ENCODE measurements around the gene CEP20.
"Not testable (repeated sequence)": the region's sequence is repeated elsewhere in the genome, so short reads cannot be mapped to it uniquely, and the experiment has no call there.

CEP20 gene

GRCh38 chr16:15857724-15858560 lies 30.5 kb downstream of the CEP20 start:
- Histone ChIP-seq H3K36me3 (ENCODE audit: insufficient read depth, low read length) (no peaks in the 10 kb centered on the region), H3K9ac (ENCODE audit: low read depth, low read length) (peak overlapping the region; percentile 52), H3K9me3 (ENCODE audit: control insufficient read depth, insufficient read depth, low read length) (no peaks in the 10 kb centered on the region), H3K4me1 (ENCODE audit: insufficient read depth, low read length) (no peaks in the 10 kb centered on the region)

- H3K4me1 ChIP-seq (ENCODE audit: insufficient read depth, low read length): no peaks in the 10 kb centered on the region
- peak within 1 kb of the TSS; percentile 52; the same call in 1 of the 2 replicates for H3K9ac ChIP-seq (ENCODE audit: low read depth, low read length)
- no peaks in the 10 kb centered on the region for H3K36me3 ChIP-seq (ENCODE audit: insufficient read depth, low read length)
- H3K9me3 ChIP-seq (ENCODE audit: control insufficient read depth, insufficient read depth, low read length): no peaks in the 10 kb centered on the region
These were observed 31.3 kb downstream of the CEP20 start, which contains the start of gene MYH11 for GRCh38 chr16:15856901-15857698. Gene MYH11 (minus strand): TSS chr16:15857028. CDS start chr16:15838252, 18,776 bp downstream.

GRCh38 chr16:15856182-15856581 lies 32.2 kb downstream of the CEP20 start:
- Histone ChIP-seq H3K9ac (ENCODE audit: low read depth, low read length) (no peak overlapping the region), H3K9me3 (ENCODE audit: control insufficient read depth, insufficient read depth, low read length) (no peaks in the 10 kb centered on the region), H3K36me3 (ENCODE audit: insufficient read depth, low read length) (no peaks in the 10 kb centered on the region), H3K4me1 (ENCODE audit: insufficient read depth, low read length) (no peaks in the 10 kb centered on the region)

- no peaks in the 10 kb centered on the region for H3K4me1 ChIP-seq (ENCODE audit: insufficient read depth, low read length)
- no peaks in the 10 kb centered on the region for H3K36me3 ChIP-seq (ENCODE audit: insufficient read depth, low read length)
- no peaks in the 10 kb centered on the region for H3K9me3 ChIP-seq (ENCODE audit: control insufficient read depth, insufficient read depth, low read length)
- no peak overlapping the region for H3K9ac ChIP-seq (ENCODE audit: low read depth, low read length)
These were observed 32.7 kb downstream of the CEP20 start for GRCh38 chr16:15855704-15856003.

- H3K9ac ChIP-seq (ENCODE audit: low read depth, low read length): no peak overlapping the region
- H3K4me1 ChIP-seq (ENCODE audit: insufficient read depth, low read length): no peaks in the 10 kb centered on the region
- no peaks in the 10 kb centered on the region for H3K36me3 ChIP-seq (ENCODE audit: insufficient read depth, low read length)
- no peaks in the 10 kb centered on the region for H3K9me3 ChIP-seq (ENCODE audit: control insufficient read depth, insufficient read depth, low read length)
These were observed 33.3 kb downstream of the CEP20 start for GRCh38 chr16:15854906-15855703.

- no peaks in the 10 kb centered on the region for H3K4me1 ChIP-seq (ENCODE audit: insufficient read depth, low read length)
- H3K9me3 ChIP-seq (ENCODE audit: control insufficient read depth, insufficient read depth, low read length): no peaks in the 10 kb centered on the region
- H3K36me3 ChIP-seq (ENCODE audit: insufficient read depth, low read length): no peaks in the 10 kb centered on the region
- no peak overlapping the region for H3K9ac ChIP-seq (ENCODE audit: low read depth, low read length)
These were observed 34.3 kb downstream of the CEP20 start for GRCh38 chr16:15854061-15854460.

- no peaks in the 10 kb centered on the region for H3K4me1 ChIP-seq (ENCODE audit: insufficient read depth, low read length)
- H3K9ac ChIP-seq (ENCODE audit: low read depth, low read length): no peak overlapping the region
- no peaks in the 10 kb centered on the region for H3K9me3 ChIP-seq (ENCODE audit: control insufficient read depth, insufficient read depth, low read length)
- no peaks in the 10 kb centered on the region for H3K36me3 ChIP-seq (ENCODE audit: insufficient read depth, low read length)
These were observed 35.4 kb downstream of the CEP20 start for GRCh38 chr16:15853021-15853420.

GRCh38 chr16:15850555-15850954 lies 37.8 kb downstream of the CEP20 start:
- not testable (repeated sequence) for H3K9ac ChIP-seq (ENCODE audit: low read depth, low read length); H3K36me3 ChIP-seq (ENCODE audit: insufficient read depth, low read length); H3K4me1 ChIP-seq (ENCODE audit: insufficient read depth, low read length); H3K9me3 ChIP-seq (ENCODE audit: control insufficient read depth, insufficient read depth, low read length)

GRCh38 chr16:15849209-15849981 lies 39.0 kb downstream of the CEP20 start:
- H3K9ac ChIP-seq (ENCODE audit: low read depth, low read length): no peak overlapping the region
- H3K36me3 ChIP-seq (ENCODE audit: insufficient read depth, low read length): no peaks in the 10 kb centered on the region
- H3K4me1 ChIP-seq (ENCODE audit: insufficient read depth, low read length): no peaks in the 10 kb centered on the region
- no peaks in the 10 kb centered on the region for H3K9me3 ChIP-seq (ENCODE audit: control insufficient read depth, insufficient read depth, low read length)

- Histone ChIP-seq H3K4me1 (ENCODE audit: insufficient read depth, low read length) (no peaks in the 10 kb centered on the region), H3K9ac (ENCODE audit: low read depth, low read length) (no peak overlapping the region), H3K9me3 (ENCODE audit: control insufficient read depth, insufficient read depth, low read length) (no peaks in the 10 kb centered on the region)
These were observed 40.7 kb downstream of the CEP20 start for GRCh38 chr16:15847611-15848175.

GRCh38 chr16:15846510-15846909 lies 41.9 kb downstream of the CEP20 start:
- no peak overlapping the region for H3K9ac ChIP-seq (ENCODE audit: low read depth, low read length)
- no peaks in the 10 kb centered on the region for H3K36me3 ChIP-seq (ENCODE audit: insufficient read depth, low read length)
- no peaks in the 10 kb centered on the region for H3K9me3 ChIP-seq (ENCODE audit: control insufficient read depth, insufficient read depth, low read length)
- H3K4me1 ChIP-seq (ENCODE audit: insufficient read depth, low read length): no peaks in the 10 kb centered on the region

More at GRCh38 chr16:15847611-15848175, 40.7 kb downstream of the CEP20 start:
- H3K36me3 ChIP-seq (ENCODE audit: insufficient read depth, low read length): no peaks in the 10 kb centered on the region

- Histone ChIP-seq H3K4me1 (ENCODE audit: insufficient read depth, low read length) (no peaks in the 10 kb centered on the region), H3K9ac (ENCODE audit: low read depth, low read length) (no peak overlapping the region), H3K36me3 (ENCODE audit: insufficient read depth, low read length) (no peaks in the 10 kb centered on the region), H3K9me3 (ENCODE audit: control insufficient read depth, insufficient read depth, low read length) (no peaks in the 10 kb centered on the region)
These were observed 44.6 kb downstream of the CEP20 start for GRCh38 chr16:15843635-15844279.

- H3K9ac ChIP-seq (ENCODE audit: low read depth, low read length); H3K36me3 ChIP-seq (ENCODE audit: insufficient read depth, low read length); H3K4me1 ChIP-seq (ENCODE audit: insufficient read depth, low read length); H3K9me3 ChIP-seq (ENCODE audit: control insufficient read depth, insufficient read depth, low read length): not testable (repeated sequence)
These were observed 49.2 kb downstream of the CEP20 start for GRCh38 chr16:15839204-15839603.
